ENCODE data around the gene PWWP2B.

- TF ChIP-seq CTCF (conservative IDR thresholded peaks at IDR 0.05; ENCODE audit: low read depth, low read length) = no peak
- no peak for TF ChIP-seq MAFK (IDR thresholded peaks at IDR 0.05; ENCODE audit: low read depth, low read length)
- TF ChIP-seq POLR2A (IDR thresholded peaks at IDR 0.05; ENCODE audit: low read depth, low read length) = no peak
- no peak for TF ChIP-seq CEBPB (IDR thresholded peaks at IDR 0.05; ENCODE audit: low read depth, low read length)
- no peak for TF ChIP-seq USF2 (IDR thresholded peaks at IDR 0.05; ENCODE audit: low read depth, low read length)
- TF ChIP-seq MXI1 (IDR thresholded peaks at IDR 0.05; ENCODE audit: borderline replicate concordance, low read depth, low read length) = no peak
Observed at GRCh38 chr10:132383101-132383500, 13.9 kb upstream of the PWWP2B start.

Measured in IMR-90 (cell line).